ENCODE data around the gene FMO1.

The FMO1 gene

GRCh38 chr1:171245458-171246064 lies 2.7 kb upstream of the FMO1 start:
- H3K36me3 ChIP-seq (ENCODE audit: insufficient read depth, low read length): no peaks in the 10 kb centered on the region
- no peak overlapping the region for H3K4me3 ChIP-seq (ENCODE audit: low read length)
- no peak overlapping the region for H3K4me2 ChIP-seq (ENCODE audit: low read length)

DNA sequence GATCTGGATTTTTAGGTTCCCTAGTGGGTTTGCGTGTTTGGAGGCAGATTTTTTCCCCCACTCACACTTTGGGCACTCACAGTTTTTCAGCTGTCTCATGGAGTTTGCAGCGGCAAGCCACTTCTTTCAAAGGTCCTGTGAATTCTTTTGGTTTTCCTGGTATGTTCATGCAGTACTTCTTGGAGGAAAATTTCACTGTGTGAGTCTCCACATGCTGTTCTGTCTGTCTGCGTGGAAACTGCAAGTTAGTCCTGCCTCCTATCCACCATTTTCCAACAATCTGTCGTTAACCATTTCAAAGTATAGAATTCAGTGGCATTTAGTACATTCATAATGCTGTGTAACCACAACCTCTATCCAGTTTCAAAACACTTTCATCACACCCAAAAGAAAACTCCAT lies 793 bp upstream of the FMO1 start:
- H3K4me2 ChIP-seq (ENCODE audit: low read length): no peak overlapping the region
- no peak overlapping the region for H3K4me3 ChIP-seq (ENCODE audit: low read length)
- no peak overlapping the region for H3K9ac ChIP-seq (ENCODE audit: low read depth, low read length)
- no peaks in the 10 kb centered on the region for H3K9me3 ChIP-seq (replicated peaks; ENCODE audit: low read length)
- H3K27me3 ChIP-seq (ENCODE audit: control insufficient read depth, insufficient read depth, low read length): peaks cover 14% of the 10 kb centered on the region
- no peaks in the 10 kb centered on the region for H3K36me3 ChIP-seq (ENCODE audit: insufficient read depth, low read length)
- no peaks in the 10 kb centered on the region for H3K4me1 ChIP-seq (ENCODE audit: control insufficient read depth, insufficient read depth, low read length)

More at GRCh38 chr1:171245458-171246064, 2.7 kb upstream of the FMO1 start:
- H3K27me3 ChIP-seq (ENCODE audit: control insufficient read depth, insufficient read depth, low read length): peaks cover 7% of the 10 kb centered on the region
- no peak overlapping the region for H3K9ac ChIP-seq (ENCODE audit: low read depth, low read length)
- no peaks in the 10 kb centered on the region for H3K9me3 ChIP-seq (replicated peaks; ENCODE audit: low read length)
- H3K4me1 ChIP-seq (ENCODE audit: control insufficient read depth, insufficient read depth, low read length): no peaks in the 10 kb centered on the region

GRCh38 chr1:171248841-171249240 lies 547 bp downstream of the FMO1 start:
- no peak overlapping the region for H3K9ac ChIP-seq (ENCODE audit: low read depth, low read length)
- H3K9me3 ChIP-seq (replicated peaks; ENCODE audit: low read length): no peaks in the 10 kb centered on the region
- H3K27me3 ChIP-seq (ENCODE audit: control insufficient read depth, insufficient read depth, low read length): peaks cover 14% of the 10 kb centered on the region
- H3K4me2 ChIP-seq (ENCODE audit: low read length): no peak overlapping the region
- H3K36me3 ChIP-seq (ENCODE audit: insufficient read depth, low read length): no peaks in the 10 kb centered on the region
- H3K4me3 ChIP-seq (ENCODE audit: low read length): no peak overlapping the region
- H3K4me1 ChIP-seq (ENCODE audit: control insufficient read depth, insufficient read depth, low read length): no peaks in the 10 kb centered on the region

DNA sequence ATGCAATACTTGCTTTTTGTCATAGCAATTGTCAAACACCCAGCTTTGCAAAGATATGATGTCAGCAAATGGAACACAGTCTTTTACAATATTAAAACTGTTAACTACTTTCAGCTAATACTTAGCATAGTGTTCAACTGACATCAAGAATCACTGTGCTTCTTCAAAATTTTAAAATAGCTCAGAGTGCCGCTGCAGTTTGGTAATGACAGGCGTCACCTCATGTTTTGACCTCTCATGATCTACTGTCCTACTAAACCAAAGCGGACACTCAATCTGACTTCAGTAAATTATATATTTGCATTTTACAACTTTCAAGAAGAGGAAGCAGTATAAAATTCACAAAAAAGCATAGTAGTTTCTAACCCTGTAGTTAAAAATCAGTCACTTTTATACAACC lies 2.0 kb downstream of the FMO1 start:
- no peaks in the 10 kb centered on the region for H3K36me3 ChIP-seq (ENCODE audit: insufficient read depth, low read length)
- H3K4me2 ChIP-seq (ENCODE audit: low read length): no peak overlapping the region
- no peak overlapping the region for H3K9ac ChIP-seq (ENCODE audit: low read depth, low read length)
- no peaks in the 10 kb centered on the region for H3K9me3 ChIP-seq (replicated peaks; ENCODE audit: low read length)
- peaks cover 16% of the 10 kb centered on the region for H3K27me3 ChIP-seq (ENCODE audit: control insufficient read depth, insufficient read depth, low read length)
- no peaks in the 10 kb centered on the region for H3K4me1 ChIP-seq (ENCODE audit: control insufficient read depth, insufficient read depth, low read length)
- no peak overlapping the region for H3K4me3 ChIP-seq (ENCODE audit: low read length)

DNA sequence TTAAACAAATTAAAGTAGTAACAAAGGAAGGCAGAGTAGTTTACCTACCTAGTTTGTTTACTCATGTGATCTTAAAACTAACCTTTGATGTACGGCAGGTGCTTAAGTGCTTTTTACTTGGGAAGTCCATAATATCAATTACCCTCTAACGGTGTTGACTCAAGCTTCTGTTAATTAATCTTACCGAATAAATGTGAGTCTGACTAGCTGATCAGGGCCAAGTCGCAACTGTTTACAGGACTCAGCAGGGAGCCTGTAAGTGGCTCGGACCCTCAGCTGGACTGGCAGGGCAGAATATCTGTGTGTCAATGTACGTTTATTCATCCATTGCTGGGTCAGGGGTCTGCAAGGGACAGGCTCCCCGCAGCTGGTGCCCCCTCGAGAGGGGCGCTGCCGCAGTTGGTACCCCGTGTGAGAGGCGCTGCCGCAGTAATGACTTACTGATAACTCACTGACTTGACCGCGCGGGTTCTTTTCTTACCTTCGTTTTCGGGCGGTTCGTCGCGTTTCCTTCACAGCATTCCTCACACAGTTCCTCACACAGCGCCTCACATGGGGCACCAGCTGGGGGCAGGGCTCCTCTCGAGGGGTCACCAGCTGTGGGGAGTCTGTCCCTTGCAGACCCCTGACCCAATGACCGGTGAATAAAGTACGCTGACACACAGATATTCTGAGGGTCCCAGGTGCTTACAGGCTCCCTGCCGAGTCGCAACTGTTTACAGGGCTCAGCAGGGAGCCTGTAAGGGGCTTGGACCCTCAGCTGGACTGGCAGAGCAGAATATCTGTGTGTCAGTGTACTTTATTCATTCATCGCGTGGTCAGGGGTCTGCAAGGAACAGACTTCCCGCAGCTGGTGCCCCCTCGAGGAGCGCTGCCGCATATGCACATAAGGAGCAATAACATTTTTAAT lies 3.0 kb downstream of the FMO1 start:
- Histone ChIP-seq H3K4me3 (ENCODE audit: low read length) (peak overlapping the region; percentile 71), H3K36me3 (ENCODE audit: insufficient read depth, low read length) (no peaks in the 10 kb centered on the region), H3K4me1 (ENCODE audit: control insufficient read depth, insufficient read depth, low read length) (no peaks in the 10 kb centered on the region), H3K9me3 (replicated peaks; ENCODE audit: low read length) (no peaks in the 10 kb centered on the region), H3K4me2 (ENCODE audit: low read length) (peak overlapping the region; percentile 89), H3K9ac (ENCODE audit: low read depth, low read length) (peak overlapping the region; percentile 58), H3K27me3 (ENCODE audit: control insufficient read depth, insufficient read depth, low read length) (peaks cover 19% of the 10 kb centered on the region)

DNA sequence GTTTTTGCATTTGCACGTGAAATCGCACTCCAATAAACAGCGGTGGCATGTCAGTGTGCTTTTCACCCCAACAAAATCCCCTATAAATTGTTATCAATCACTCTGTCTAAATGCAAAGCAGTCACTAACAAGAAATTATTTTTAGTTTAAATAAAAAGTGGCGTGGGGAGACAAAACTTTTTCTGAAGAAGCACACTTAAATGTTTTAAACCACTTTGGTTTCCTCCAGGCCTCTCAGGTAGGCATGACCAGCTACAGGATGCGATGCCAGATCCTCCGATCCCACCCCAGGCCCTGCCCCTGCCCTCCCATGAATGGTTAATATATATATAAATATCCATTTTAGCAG lies 3.6 kb downstream of the FMO1 start:
- Histone ChIP-seq H3K4me1 (ENCODE audit: control insufficient read depth, insufficient read depth, low read length) (no peaks in the 10 kb centered on the region), H3K36me3 (ENCODE audit: insufficient read depth, low read length) (no peaks in the 10 kb centered on the region), H3K9me3 (replicated peaks; ENCODE audit: low read length) (no peaks in the 10 kb centered on the region), H3K27me3 (ENCODE audit: control insufficient read depth, insufficient read depth, low read length) (peaks cover 20% of the 10 kb centered on the region), H3K4me2 (ENCODE audit: low read length) (peak overlapping the region; percentile 89), H3K9ac (ENCODE audit: low read depth, low read length) (no peak overlapping the region), H3K4me3 (ENCODE audit: low read length) (no peak overlapping the region)

DNA sequence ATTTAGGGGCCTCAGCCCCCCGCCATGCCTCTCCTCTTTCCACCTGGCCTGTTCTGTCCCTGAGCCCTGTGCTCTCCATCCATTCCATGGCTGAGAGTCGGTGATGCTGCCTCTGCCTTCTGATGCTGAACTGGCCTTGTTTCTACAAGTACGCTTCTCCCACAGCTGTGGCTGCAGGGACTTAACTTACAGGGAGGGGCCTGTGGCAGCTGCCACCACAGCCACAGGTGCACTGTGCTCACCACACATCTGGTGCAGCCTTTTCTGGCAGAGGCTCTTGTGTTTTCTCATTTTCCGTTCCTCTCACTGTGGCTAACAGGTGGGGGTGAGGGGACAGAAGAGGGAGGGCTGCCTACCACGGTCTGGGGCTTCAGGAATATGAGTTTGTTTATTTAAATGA lies 4.2 kb downstream of the FMO1 start:
- H3K27me3 ChIP-seq (ENCODE audit: control insufficient read depth, insufficient read depth, low read length): peaks cover 19% of the 10 kb centered on the region
- no peak overlapping the region for H3K4me2 ChIP-seq (ENCODE audit: low read length)
- H3K4me3 ChIP-seq (ENCODE audit: low read length): no peak overlapping the region
- no peaks in the 10 kb centered on the region for H3K4me1 ChIP-seq (ENCODE audit: control insufficient read depth, insufficient read depth, low read length)
- no peaks in the 10 kb centered on the region for H3K9me3 ChIP-seq (replicated peaks; ENCODE audit: low read length)
- no peaks in the 10 kb centered on the region for H3K36me3 ChIP-seq (ENCODE audit: insufficient read depth, low read length)
- no peak overlapping the region for H3K9ac ChIP-seq (ENCODE audit: low read depth, low read length)

- H3K4me1 ChIP-seq (ENCODE audit: control insufficient read depth, insufficient read depth, low read length): no peaks in the 10 kb centered on the region
- no peaks in the 10 kb centered on the region for H3K36me3 ChIP-seq (ENCODE audit: insufficient read depth, low read length)
- H3K9me3 ChIP-seq (replicated peaks; ENCODE audit: low read length): no peaks in the 10 kb centered on the region
- H3K27me3 ChIP-seq (ENCODE audit: control insufficient read depth, insufficient read depth, low read length): peaks cover 16% of the 10 kb centered on the region
- no peak overlapping the region for H3K4me3 ChIP-seq (ENCODE audit: low read length)
- H3K4me2 ChIP-seq (ENCODE audit: low read length): no peak overlapping the region
- H3K9ac ChIP-seq (ENCODE audit: low read depth, low read length): no peak overlapping the region
Measured at GRCh38 chr1:171254859-171255258, 6.6 kb downstream of the FMO1 start.

GRCh38 chr1:171256940-171257606 lies 8.8 kb downstream of the FMO1 start:
- Histone ChIP-seq H3K4me1 (ENCODE audit: control insufficient read depth, insufficient read depth, low read length) (no peaks in the 10 kb centered on the region), H3K9me3 (replicated peaks; ENCODE audit: low read length) (no peaks in the 10 kb centered on the region), H3K27me3 (ENCODE audit: control insufficient read depth, insufficient read depth, low read length) (peaks cover 12% of the 10 kb centered on the region), H3K36me3 (ENCODE audit: insufficient read depth, low read length) (no peaks in the 10 kb centered on the region), H3K9ac (ENCODE audit: low read depth, low read length) (no peak overlapping the region), H3K4me2 (ENCODE audit: low read length) (no peak overlapping the region), H3K4me3 (ENCODE audit: low read length) (no peak overlapping the region)

DNA sequence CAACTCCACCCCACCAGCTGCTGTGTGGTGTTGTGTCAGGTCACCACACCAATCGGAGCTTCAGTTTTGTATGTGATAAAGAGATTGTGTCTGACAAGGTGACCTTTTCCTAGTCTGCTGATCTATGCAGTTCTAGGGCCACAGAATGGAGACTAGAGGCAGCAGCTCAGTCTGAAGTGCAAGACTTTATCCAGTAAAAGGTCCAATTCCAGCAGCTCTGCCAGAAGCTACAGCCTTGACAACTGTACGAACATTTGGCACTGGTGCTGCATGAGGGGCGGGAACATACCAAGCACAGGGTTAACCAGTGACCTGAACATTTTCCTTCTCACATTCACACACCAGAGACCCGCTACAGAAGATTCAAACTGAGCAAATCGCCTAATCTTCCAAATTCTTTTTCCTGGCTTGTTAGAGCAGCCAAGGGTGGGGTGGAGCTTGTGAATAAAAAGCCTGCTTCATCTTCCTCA lies 9.3 kb downstream of the FMO1 start:
- peaks cover 9% of the 10 kb centered on the region for H3K27me3 ChIP-seq (ENCODE audit: control insufficient read depth, insufficient read depth, low read length)
- H3K4me2 ChIP-seq (ENCODE audit: low read length): no peak overlapping the region
- H3K9ac ChIP-seq (ENCODE audit: low read depth, low read length): no peak overlapping the region
- H3K36me3 ChIP-seq (ENCODE audit: insufficient read depth, low read length): no peaks in the 10 kb centered on the region
- H3K4me1 ChIP-seq (ENCODE audit: control insufficient read depth, insufficient read depth, low read length): no peaks in the 10 kb centered on the region
- H3K9me3 ChIP-seq (replicated peaks; ENCODE audit: low read length): no peaks in the 10 kb centered on the region
- H3K4me3 ChIP-seq (ENCODE audit: low read length): no peak overlapping the region

DNA sequence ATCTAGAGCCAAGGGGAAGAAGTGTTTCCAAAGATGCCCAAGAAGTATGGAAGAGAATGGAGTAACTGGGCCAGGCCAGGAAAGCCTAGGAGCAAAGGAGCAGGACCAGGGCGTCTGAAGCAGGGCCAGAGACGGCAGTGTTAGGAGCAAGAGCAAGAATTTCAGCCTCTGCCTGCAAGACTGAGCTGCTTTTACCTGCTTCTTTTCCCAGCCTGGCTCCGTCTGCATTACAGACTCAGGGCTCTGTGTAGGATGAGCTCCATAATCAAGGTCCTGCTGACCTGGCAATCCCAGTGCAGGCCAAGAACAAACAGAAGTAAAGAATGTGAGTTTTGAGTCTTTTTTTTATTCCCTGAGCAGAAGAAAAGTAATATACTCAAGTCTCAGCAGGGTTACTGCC lies 10.1 kb downstream of the FMO1 start:
- H3K4me3 ChIP-seq (ENCODE audit: low read length): no peak overlapping the region

More for the DNA sequence above, 10.1 kb downstream of the FMO1 start:
- Histone ChIP-seq H3K9ac (ENCODE audit: low read depth, low read length) (no peak overlapping the region), H3K27me3 (ENCODE audit: control insufficient read depth, insufficient read depth, low read length) (peaks cover 9% of the 10 kb centered on the region), H3K9me3 (replicated peaks; ENCODE audit: low read length) (no peaks in the 10 kb centered on the region), H3K4me2 (ENCODE audit: low read length) (no peak overlapping the region), H3K36me3 (ENCODE audit: insufficient read depth, low read length) (no peaks in the 10 kb centered on the region), H3K4me1 (ENCODE audit: control insufficient read depth, insufficient read depth, low read length) (no peaks in the 10 kb centered on the region)

Data from skeletal muscle satellite cell (primary cell).